GM18519 (cell line): Measurements from ENCODE around the gene OS9.

Source experiments
- ATAC-seq: cut with Tn5 transposase; IDR thresholded peaks from one replicate; pipeline ENCODE4 v1.9.1; 2021; ENCODE audit warnings: mild to moderate bottlenecking, moderate library complexity; ENCODE audit not compliant: unreplicated experiment, low FRiP score

Gene OS9

DNA sequence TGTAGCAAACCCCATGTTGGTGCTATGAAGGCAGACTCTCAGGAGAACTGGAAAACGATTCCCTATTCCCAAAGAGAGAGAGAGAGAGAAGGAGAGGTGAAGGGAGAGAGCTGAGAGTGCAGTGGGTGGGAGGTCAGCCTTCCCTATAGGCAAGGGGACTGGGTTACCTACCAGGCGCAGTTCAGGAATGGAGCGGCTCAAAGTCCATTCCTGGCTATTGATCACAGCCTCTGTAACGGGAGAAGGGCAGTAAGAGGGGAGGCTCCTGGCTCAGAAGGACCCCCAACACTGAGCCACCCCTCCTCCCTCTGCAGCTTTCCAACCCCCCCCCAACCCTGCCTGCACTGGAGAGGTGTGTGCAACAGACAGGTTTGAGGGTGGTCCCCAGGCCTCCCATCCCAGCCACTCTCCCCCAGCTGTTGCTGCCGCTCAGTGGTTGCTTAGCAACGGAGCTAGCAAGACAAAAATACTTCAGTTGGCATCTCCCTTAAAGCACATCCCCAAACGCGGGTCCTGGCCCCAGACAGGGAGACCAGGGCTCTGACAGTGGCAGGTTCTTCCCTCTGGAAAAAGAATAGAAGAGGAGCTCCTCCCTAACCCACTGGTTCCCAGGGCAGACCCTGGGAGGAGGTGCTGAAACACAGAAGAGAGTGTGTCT is 41.4 kb downstream of the OS9 start:
- ATAC-seq, result no peak

DNA sequence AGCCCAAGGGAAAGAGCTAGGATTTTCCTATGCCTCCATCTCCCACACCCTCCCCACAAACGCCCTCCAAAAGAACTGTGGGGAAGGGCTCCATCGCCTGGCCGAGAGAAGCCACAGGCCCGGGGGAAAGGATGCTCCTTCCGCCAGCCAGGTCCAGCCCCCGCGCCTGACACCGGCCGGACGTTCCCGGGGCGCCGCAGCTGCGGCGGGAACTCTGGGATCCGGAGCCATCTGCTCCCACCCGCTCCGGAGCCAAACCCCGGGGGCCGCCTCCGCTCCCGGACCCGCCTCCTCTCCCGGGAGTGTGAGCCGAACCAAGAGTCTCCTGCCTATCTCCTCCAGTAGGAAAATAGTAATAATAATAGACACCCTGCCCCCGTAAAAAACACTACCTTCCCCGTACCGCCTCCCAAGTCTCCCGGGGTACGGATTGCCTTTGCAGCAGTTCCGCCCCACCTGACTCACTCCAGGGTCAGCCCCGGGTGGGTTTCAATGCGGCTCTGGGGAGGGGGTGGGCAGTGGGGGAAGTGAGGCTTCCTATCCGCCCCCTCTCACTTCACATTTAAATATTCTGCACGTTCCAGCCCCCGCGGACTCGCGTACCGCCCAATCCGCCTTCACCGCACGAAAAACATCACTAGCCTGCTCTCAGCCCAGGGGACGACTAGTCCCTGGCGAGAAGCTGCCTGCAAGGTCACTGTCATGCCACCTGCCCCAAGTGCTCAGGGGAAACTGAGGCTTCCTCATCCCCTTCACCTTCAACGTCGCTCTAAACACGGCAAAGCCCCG is 42.2 kb downstream of the OS9 start:
- no peak for ATAC-seq

GRCh38 chr12:57736741-57737466 is 43.0 kb downstream of the OS9 start:
- no peak for ATAC-seq

GRCh38 chr12:57737467-57738460 is 43.8 kb downstream of the OS9 start:
- ATAC-seq, result no peak

- ATAC-seq, result no peak
Measured at GRCh38 chr12:57738661-57739237, 44.8 kb downstream of the OS9 start, which contains the start of gene AGAP2. AGAP2 (minus strand) TSS chr12:57738742; CDS start chr12:57738246, 496 bp downstream.

DNA sequence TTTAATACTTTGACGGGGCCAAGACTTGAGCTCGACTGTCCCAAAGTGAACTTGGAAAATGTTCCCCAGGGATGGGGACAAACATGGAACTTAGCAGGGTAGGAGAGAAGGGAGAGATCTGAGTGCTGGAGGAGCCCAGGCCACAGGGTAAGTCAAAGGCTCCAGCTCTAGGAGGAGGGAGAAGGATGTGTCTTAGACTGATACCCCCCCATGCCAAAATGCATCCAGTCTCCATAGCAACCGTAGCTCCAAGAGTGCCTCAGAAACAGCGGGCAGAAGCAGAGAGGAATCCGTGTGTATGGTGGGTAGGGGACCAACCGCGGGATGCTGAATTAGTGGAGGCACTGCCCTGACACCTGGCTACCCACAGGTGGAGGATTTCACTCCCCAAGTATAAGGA is 45.5 kb downstream of the OS9 start:
- ATAC-seq, result no peak

DNA sequence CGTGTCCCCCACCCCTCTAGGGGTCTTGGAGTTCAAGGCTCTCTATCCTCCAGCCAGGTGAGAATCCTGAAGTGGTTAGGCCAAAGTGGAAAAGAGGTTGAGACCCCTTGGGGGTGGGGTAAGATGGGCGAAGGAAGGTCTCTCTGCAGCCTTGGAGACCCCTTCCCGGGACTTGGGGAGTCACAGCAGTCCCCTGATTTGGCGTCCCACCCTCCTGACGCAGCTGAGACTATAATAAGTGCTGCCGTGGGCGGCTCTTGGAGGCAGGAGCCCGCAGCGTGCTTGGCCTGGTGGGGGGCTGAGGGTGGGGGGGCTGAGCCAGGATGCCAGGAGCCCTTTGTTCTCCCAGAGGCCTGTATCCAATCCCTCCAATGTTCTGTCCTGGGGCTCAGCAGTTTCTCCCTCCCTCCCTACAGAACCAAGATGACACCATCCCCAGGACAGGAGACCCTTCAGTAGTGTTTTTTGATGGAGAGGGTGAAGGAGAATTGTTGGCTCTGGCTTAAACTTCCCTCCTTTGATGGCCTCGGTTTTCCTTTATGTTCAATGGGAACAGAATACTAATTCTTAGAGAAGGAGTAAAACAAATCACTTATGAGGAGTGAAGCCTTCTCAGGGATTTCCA is 46.1 kb downstream of the OS9 start:
- ATAC-seq, result no peak

GRCh38 chr12:57740656-57741412 is 46.9 kb downstream of the OS9 start:
- ATAC-seq, result peak; percentile 43

- no peak for ATAC-seq
Measured at GRCh38 chr12:57741413-57741789, 47.5 kb downstream of the OS9 start.

DNA sequence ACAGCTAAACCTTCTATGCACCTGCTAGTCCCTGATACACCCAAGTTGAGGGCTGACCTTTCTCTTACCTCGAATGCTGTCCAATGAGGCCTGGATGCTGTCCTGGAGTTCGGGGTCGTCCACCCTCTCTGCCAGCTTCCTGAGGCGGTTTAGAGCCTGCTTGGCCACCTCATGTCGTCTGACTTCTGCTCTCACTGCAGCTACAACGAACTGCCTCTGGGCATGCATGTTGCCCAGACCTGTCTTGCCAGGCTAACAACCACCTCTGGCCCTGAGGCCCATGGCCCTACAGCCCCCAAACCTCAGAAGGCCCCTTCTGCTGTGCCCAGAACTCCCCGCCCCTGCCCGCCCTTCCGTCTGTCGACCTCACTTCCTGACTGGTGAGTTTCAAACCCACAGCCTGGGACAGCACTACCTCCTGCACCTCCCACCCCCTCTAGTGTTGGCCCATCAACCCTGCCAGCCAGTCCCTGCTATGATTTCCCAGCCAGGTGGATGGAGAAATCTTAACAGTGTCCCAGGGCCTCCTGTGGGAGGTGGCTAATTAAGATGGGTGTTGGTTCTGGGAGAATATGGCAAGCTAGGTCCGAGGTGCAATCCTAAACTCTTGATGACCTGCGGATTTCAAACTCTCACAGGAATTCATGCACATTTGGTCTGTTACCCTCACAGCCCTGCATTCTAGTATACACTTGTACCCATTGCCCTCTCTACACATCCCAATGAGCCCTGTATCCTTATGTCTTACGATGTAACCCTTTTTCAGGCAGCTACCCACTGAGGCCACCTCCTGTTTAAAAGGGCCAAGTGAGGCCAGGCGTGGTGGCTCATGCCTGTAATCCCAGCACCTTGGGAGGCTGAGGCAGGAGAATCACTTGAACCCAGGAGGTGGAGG is 48.2 kb downstream of the OS9 start:
- peak; percentile 52 for ATAC-seq

GRCh38 chr12:57743769-57744168 is 49.8 kb downstream of the OS9 start:
- no peak for ATAC-seq

DNA sequence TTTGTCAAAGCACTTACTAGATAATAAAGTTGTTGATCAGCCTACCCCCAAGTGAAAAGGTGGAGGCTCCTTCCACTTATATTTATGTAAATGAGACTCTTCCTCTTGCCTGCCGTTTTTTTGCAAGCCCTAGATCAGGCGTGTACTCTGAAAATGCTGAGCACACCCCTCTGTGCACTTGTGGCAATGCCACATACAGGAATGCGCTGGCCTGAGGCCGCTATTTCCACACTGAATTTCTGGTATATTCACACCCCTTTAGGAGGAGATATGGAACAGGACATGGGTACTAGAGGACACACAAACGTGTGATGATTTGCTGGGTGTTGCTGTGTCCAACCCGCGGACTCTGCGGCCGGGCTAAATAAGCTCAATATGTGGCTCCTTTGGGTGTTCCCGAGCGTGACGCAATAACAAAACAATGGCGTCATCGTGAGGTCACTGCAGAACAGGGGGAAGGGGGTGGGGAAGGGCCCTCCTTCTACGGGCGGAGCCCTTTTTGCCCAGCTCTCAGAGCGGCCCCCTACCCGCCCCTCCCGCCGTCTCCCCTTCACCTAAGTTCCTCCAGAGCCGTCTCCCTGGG is 50.4 kb downstream of the OS9 start:
- ATAC-seq, result peak; percentile 13

- ATAC-seq, result peak; percentile 72
Measured at GRCh38 chr12:57744777-57745484, 51.0 kb downstream of the OS9 start, which contains the start of gene TSPAN31. TSPAN31 (plus strand) TSS chr12:57745039; CDS start chr12:57745155, 116 bp downstream.

DNA sequence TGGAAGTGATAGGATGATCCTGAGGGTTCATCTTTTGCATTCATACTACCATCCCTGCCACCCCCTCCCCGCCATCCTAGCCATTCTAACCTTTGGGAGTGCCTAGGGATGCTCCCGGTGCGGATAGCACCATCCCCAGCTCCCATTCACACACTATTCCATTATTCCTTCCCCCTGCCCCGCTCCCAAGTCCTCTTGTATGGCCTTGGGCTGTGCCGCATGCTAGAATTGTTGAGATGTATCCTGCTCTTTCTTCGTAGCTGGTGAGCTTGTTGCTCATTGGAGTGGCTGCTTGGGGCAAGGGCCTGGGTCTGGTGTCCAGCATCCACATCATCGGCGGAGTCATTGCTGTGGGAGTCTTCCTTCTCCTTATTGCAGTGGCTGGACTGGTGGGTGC is 51.6 kb downstream of the OS9 start:
- ATAC-seq, result no peak

GRCh38 chr12:57746025-57746424 is 52.1 kb downstream of the OS9 start:
- no peak for ATAC-seq

GRCh38 chr12:57749061-57749460 is 55.1 kb downstream of the OS9 start:
- ATAC-seq, result no peak
